Naive B cell (primary cell): ENCODE results near the gene FSTL1. TPM values are rescaled to one million over a fixed set of nuclear protein-coding genes. Genes with fewer than 3 reads are reported as not detected.
A peak's percentile ranks its signal among the peaks of the same experiment; 100 is the strongest.

Experiments used
- ATAC-seq, 2 donors: fragments of 150-1000 bp; cut with Tn5 transposase; 2 replicates each; pipeline ENCODE4 v1.10.0; 2021; ENCODE audit warnings: low read depth in 2 of 2, mild to moderate bottlenecking in 2 of 2, moderate library complexity in 2 of 2
- DNase-seq: peaks from one replicate; pipeline ENCODE4 v3.0.0; 2022
- H3K27ac Mint-ChIP-seq, 6 donors: one replicate each; pipeline ENCODE4 v1.8.0; 2020 to 2022; ENCODE audit warnings: mild to moderate bottlenecking in 6 of 6, mixed read lengths in 6 of 6, moderate library complexity in 5 of 6, inconsistent platforms in 2 of 6
- H3K27me3 Mint-ChIP-seq, 3 donors: one replicate each; pipeline ENCODE4 v1.8.0; 2021 to 2022; ENCODE audit warnings: mixed read lengths in 3 of 3, mild to moderate bottlenecking in 1 of 3
- H3K36me3 Mint-ChIP-seq, 2 donors: one replicate each; pipeline ENCODE4 v1.8.0; 2020 to 2022; ENCODE audit warnings: mixed read lengths in 2 of 2, inconsistent platforms in 1 of 2, mild to moderate bottlenecking in 1 of 2
- H3K4me1 Mint-ChIP-seq, 3 donors: one replicate each; pipeline ENCODE4 v1.8.0; 2020 to 2022; ENCODE audit warnings: mixed read lengths in 3 of 3, inconsistent platforms in 1 of 3, mild to moderate bottlenecking in 1 of 3, moderate library complexity in 1 of 3
- H3K4me3 Mint-ChIP-seq, 8 donors: one replicate each; pipeline ENCODE4 v1.8.0; 2020 to 2022; ENCODE audit warnings: mild to moderate bottlenecking in 8 of 8, mixed read lengths in 8 of 8, moderate library complexity in 8 of 8, inconsistent platforms in 2 of 8
- H3K9me3 Mint-ChIP-seq, 7 donors: one replicate each; pipeline ENCODE4 v1.8.0; 2020 to 2022; ENCODE audit warnings: mixed read lengths in 7 of 7, mild to moderate bottlenecking in 5 of 7, inconsistent platforms in 2 of 7, moderate library complexity in 1 of 7
- polyA plus RNA-seq, 6 donors: library from polyadenylated mRNA; unstranded; fragments of 300-500 nt; fragmentation: Illumina TruSeq; gene quantifications; one replicate each; pipeline ENCODE4 v1.2.3, GENCODE V29; 2021; ENCODE audit warnings: low read depth in 6 of 6

FSTL1 gene
- polyA plus RNA-seq, 6 donors from 2014 or later = 0.29 to 1.3 (median 0.92) TPM; not detected in 3

DNA sequence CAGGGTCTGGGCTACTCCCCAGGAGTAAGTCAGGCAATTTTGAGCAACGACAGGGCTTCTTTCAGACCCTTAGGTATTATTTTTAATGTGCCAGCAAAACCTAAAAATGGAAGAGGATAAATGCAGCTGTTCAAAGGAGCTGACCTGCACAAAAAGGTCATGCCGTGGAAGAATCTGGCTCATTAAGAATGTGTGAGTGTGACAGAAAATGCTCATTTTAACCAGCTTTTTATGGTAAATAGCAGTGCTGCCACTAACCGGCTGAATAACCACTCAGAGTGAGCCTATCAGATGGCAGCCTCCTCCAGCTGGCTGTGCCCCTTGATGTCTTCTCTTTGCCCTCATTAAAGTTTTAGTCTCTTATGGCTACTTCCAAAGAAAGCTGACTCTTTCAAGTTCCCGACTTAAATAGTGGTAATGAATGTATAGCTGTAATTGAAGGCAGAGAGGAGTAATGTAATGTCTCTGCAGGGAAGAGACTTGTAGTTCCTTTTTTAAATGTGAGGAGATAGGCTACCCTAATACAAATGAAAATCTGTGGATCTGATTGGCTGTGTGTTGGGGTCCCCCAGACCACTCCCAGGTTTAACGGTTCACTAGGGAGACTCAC, 9.5 kb upstream of the FSTL1 start:
- no peak overlapping the region for H3K27ac Mint-ChIP-seq
- no peak overlapping the region for H3K4me3 Mint-ChIP-seq

DNA sequence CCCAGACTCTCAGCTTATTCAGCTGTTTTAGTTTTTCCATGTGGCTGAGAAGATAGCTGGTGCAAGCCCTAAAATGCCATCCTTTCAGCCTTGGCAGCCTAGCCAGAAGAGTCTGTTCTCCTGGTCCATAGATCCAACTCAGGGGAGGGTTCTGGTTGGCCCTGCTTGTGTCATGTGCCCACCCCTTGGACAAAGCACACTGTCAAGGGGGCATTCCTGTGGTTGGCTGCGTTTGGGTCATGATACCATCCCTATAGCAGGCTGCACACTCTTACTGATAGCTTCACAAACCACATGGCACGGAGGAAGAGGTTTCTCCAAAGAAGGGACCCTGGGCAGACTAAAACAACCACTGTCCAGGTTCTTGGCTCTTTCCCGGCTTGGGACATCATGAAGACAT, 8.4 kb upstream of the FSTL1 start:
- Mint-ChIP-seq H3K27me3 (peaks cover 5 to 32% (median 6%) of the 10 kb centered on the region in 3 donors), H3K4me3 (no peak overlapping the region), H3K4me1 (no peaks in the 10 kb centered on the region), H3K36me3 (no peaks in the 10 kb centered on the region), H3K9me3 (peaks cover 0 to 6% (median 2%) of the 10 kb centered on the region in 7 donors), H3K27ac (peak overlapping the region in 1 of 6 donors; percentile 13)
- no peak for ATAC-seq
- DNase-seq = no peak

More for the DNA sequence above, 9.5 kb upstream of the FSTL1 start:
- no peaks in the 10 kb centered on the region for H3K4me1 Mint-ChIP-seq
- DNase-seq = no peak
- peaks cover 0 to 4% (median 0%) of the 10 kb centered on the region in 7 donors for H3K9me3 Mint-ChIP-seq
- peaks cover 5 to 29% (median 6%) of the 10 kb centered on the region in 3 donors for H3K27me3 Mint-ChIP-seq
- no peak for ATAC-seq
- no peaks in the 10 kb centered on the region for H3K36me3 Mint-ChIP-seq

DNA sequence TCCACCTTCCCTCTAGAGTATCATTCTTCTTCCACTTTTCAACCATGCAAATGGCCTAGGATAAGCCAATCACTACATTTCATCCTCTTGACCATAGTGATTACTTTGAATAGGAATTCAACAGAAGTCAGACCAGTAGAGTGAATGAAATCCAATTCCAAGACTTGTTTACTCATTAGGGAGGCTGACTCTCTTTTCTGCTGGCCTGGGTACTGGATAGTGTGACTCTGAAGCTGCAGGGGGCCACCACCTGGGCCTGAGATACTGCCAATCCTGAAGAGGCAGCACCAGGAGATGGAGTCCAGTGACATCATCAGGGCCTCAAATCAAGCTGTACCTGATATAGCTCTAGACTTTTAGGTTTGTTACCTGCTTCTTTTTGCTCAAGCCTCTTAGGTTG, 7.0 kb upstream of the FSTL1 start:
- H3K27me3 Mint-ChIP-seq = peaks cover 7 to 36% (median 10%) of the 10 kb centered on the region in 3 donors
- DNase-seq (no peak), ATAC-seq (no peak)
- H3K4me3 Mint-ChIP-seq = no peak overlapping the region
- no peaks in the 10 kb centered on the region for H3K4me1 Mint-ChIP-seq
- H3K9me3 Mint-ChIP-seq = peaks cover 4 to 11% (median 6%) of the 10 kb centered on the region in 7 donors
- no peak overlapping the region for H3K27ac Mint-ChIP-seq
- no peaks in the 10 kb centered on the region for H3K36me3 Mint-ChIP-seq

DNA sequence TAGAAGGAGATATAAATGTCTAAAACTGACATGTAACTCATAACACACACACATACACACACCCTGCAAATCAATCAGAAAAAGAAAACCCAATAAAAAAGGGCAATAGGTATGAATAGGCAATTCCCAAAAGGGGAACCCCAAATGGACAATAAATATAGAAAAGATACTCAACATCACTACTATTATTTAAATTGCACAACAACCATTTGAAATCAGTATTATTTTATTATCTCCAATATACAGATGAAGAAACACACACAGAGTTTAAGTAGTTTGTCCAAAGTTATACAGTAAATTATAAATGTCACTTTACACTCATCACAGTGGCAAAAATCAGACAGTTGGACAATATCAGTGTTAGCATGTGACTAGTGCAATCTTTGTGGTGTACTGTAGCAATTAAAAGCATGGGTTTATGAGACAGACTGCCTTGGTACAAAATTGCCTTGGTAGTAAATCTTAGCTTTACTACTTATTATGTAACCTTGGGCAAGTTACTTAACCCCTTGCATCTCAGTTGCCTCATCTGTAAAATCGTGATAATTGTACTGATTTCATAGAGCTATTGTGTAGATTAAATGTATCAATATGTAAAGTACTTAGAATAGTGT, 3.4 kb upstream of the FSTL1 start:
- Mint-ChIP-seq H3K27me3 (peaks cover 28 to 43% (median 36%) of the 10 kb centered on the region in 3 donors), H3K27ac (no peak overlapping the region), H3K4me3 (no peak overlapping the region), H3K9me3 (peaks cover 4 to 11% (median 6%) of the 10 kb centered on the region in 7 donors), H3K36me3 (peaks cover 0 to 10% of the 10 kb centered on the region in 2 donors), H3K4me1 (peaks cover 9 to 14% (median 11%) of the 10 kb centered on the region in 3 donors)
- ATAC-seq (no peak), DNase-seq (no peak)

DNA sequence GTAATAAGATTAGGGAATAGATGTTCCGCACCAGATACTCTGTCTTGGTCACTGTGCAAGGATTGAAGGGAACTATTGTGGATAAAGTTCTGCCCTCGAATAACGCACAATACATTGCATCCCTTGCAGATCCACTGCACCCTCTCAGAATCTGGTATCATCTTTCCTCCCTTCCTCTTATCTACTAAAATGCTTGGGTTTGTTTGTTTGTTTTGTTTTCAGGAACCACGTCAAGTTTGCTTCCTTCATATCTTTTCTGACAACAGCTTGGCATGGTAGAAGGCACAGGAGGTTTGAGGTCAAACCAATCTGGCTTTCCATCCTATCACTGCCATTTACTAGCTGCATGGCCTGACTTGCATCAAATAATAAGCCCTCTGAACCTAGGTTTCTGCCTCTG, 2.0 kb upstream of the FSTL1 start:
- Mint-ChIP-seq H3K27me3 (peaks cover 31 to 43% (median 34%) of the 10 kb centered on the region in 3 donors), H3K27ac (no peak overlapping the region), H3K4me1 (peaks cover 9 to 14% (median 11%) of the 10 kb centered on the region in 3 donors), H3K4me3 (peak overlapping the region in 3 of 8 donors; percentile 28 to 49 (median 31)), H3K9me3 (peaks cover 0 to 11% (median 5%) of the 10 kb centered on the region in 7 donors), H3K36me3 (peaks cover 0 to 10% of the 10 kb centered on the region in 2 donors)
- DNase-seq = no peak
- no peak for ATAC-seq

DNA sequence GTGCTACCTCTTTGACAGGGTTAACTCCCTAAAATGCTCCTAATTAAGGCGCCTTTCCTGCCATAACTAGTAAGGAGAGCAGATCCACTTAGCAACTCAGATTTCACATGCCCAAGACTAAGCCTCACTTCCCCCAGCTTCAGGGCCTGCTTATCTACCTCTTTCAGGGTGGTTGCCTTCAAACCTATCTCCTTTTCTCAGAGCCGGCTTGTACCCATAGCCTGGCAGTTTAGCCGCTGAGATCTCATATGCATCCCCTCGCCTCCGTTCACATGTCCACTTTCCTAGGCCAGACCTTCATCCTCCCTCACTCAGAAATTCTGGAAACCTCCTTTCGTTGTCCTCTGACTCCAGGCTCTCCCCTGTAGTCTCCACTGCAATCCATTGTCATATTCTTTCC, 1.0 kb upstream of the FSTL1 start:
- Mint-ChIP-seq H3K36me3 (peaks cover 0 to 10% of the 10 kb centered on the region in 2 donors), H3K27ac (peak overlapping the region in 2 of 6 donors; percentile 23 to 37), H3K9me3 (peaks cover 0 to 11% (median 4%) of the 10 kb centered on the region in 7 donors), H3K27me3 (peaks cover 37 to 46% (median 42%) of the 10 kb centered on the region in 3 donors), H3K4me1 (peaks cover 9 to 14% (median 11%) of the 10 kb centered on the region in 3 donors), H3K4me3 (peak overlapping the region; percentile 29 to 92 (median 75))
- DNase-seq (no peak), ATAC-seq (no peak)

DNA sequence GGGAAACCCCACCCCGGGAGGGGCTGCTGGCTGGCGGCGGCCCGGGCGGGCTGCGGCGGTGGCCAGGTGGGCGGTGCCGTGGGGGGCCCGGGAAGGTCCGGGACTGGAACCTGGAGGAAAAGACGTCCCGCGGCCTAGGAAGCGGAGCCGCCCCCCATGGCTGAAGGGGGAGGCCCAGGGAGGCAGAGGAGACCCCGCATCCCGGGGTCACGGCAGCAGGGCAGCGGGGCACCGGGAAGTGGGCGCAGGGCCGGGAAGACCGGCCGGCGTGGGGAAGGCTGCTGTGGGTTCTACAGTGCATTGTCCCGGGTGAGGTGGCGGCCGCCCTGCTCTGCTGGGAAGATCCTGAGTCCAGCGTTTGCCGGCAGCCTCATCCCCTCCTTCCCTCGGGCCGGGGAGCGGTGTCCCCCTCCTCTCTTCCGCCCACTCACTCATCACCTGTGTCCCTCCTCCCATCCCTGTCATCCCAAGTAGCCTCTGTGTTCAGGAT, 525 bp upstream of the FSTL1 start:
- ATAC-seq (no peak), DNase-seq (no peak)
- peak overlapping the region; percentile 29 to 92 (median 76) for H3K4me3 Mint-ChIP-seq
- peak overlapping the region in 2 of 6 donors; percentile 23 to 37 for H3K27ac Mint-ChIP-seq
- peaks cover 0 to 10% of the 10 kb centered on the region in 2 donors for H3K36me3 Mint-ChIP-seq
- H3K27me3 Mint-ChIP-seq = peaks cover 40 to 51% (median 44%) of the 10 kb centered on the region in 3 donors
- H3K9me3 Mint-ChIP-seq = peaks cover 0 to 11% (median 4%) of the 10 kb centered on the region in 7 donors
- peaks cover 9 to 14% (median 11%) of the 10 kb centered on the region in 3 donors for H3K4me1 Mint-ChIP-seq

DNA sequence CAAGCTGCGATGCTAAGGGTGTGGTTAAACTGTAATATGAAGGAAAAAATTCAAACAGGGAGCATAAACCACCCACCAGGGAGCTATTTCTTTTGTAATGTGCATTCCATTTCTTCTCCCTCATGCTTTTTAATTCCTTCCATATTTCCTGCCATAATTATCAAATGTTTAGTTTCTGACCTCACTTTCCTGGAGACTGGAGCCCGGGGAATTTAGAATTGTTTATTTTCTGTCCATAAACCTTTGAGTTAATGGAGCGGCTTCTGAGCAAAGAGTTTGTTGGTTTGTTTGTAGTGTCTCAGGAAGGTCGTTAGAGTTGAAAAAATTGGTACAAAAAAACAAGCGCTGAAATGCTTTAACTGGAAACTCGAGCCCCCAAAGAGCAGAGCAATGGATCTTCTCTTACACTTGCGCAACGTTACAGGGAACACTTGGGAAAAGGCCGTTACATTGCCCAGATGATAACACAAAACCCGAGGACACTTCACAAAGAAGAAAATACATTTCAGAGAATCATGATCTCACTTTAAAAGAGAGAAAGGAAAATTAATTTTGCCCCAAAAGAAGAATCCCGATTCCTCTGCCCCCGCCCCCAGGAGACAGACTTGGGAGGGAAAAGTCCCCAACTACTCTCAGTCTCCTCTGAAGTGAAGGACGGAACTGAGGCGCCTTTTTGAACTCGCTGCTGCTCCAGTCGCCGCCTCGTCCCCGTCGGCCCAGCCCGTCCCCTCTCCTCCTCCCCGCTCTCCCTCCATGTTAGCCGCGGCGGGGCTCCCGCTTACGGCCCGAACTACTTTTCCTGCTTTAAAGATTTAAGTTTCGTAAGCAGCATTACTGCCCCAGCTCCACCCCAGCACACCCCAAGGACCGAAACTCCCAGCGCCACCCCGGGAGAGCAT, 842 bp downstream of the FSTL1 start:
- H3K9me3 Mint-ChIP-seq = peaks cover 0 to 11% (median 4%) of the 10 kb centered on the region in 7 donors
- H3K4me1 Mint-ChIP-seq = peaks cover 9 to 14% (median 11%) of the 10 kb centered on the region in 3 donors
- H3K27ac Mint-ChIP-seq = peak overlapping the region in 3 of 6 donors; percentile 50 to 64 (median 62)
- H3K27me3 Mint-ChIP-seq = peaks cover 40 to 50% (median 44%) of the 10 kb centered on the region in 3 donors
- ATAC-seq (peak; percentile 18 to 28), DNase-seq (no peak)
- peak overlapping the region; percentile 73 to 92 (median 86) for H3K4me3 Mint-ChIP-seq
- peaks cover 0 to 10% of the 10 kb centered on the region in 2 donors for H3K36me3 Mint-ChIP-seq

DNA sequence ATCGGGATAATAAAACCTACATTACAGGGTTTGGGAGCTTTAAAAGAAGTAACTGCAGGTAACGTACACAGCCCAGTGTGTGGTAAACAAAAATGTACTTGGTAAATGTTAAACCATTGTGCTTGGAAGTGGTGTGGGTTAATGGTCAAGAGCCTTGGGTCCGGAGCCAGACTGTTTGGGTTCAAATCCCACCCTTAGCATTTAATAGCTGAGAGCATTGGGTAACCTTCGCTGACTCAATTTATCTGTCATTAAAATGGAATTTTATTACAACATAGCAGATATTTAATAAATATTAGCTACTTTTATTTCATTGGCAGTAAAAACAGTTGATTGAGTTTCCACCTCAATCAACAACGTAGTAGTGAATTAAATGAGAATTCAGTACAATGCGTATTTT, 1.5 kb downstream of the FSTL1 start:
- peaks cover 40 to 50% (median 44%) of the 10 kb centered on the region in 3 donors for H3K27me3 Mint-ChIP-seq
- no peak for DNase-seq
- no peak overlapping the region for H3K27ac Mint-ChIP-seq
- H3K36me3 Mint-ChIP-seq = peaks cover 0 to 10% of the 10 kb centered on the region in 2 donors
- peaks cover 9 to 14% (median 11%) of the 10 kb centered on the region in 3 donors for H3K4me1 Mint-ChIP-seq
- peaks cover 0 to 6% (median 4%) of the 10 kb centered on the region in 7 donors for H3K9me3 Mint-ChIP-seq
- ATAC-seq = no peak
- H3K4me3 Mint-ChIP-seq = peak overlapping the region in 4 of 8 donors; percentile 73 to 91 (median 78)

DNA sequence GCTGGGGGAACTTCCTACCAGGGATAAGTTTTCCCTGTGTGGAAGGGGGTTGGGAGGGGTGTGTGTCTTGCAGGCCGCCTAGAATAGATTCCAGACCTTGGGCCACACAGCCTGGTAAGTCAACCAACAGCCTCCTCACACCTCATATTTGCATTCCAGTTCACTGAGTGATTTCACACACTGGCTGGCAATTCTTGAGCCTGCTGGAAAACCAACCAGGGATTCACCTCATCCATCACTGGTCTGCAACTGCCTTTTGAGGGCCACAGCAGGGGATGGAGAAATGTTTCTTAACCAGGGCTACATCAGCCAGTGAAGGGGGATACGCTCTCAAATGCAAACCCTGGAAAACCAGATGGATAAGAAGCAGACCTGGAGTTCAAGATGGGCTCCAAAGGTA, 2.0 kb downstream of the FSTL1 start:
- peaks cover 0 to 2% (median under 1%) of the 10 kb centered on the region in 7 donors for H3K9me3 Mint-ChIP-seq
- no peak overlapping the region for H3K4me3 Mint-ChIP-seq
- no peak overlapping the region for H3K27ac Mint-ChIP-seq
- peaks cover 40 to 50% (median 44%) of the 10 kb centered on the region in 3 donors for H3K27me3 Mint-ChIP-seq
- H3K36me3 Mint-ChIP-seq = peaks cover 0 to 10% of the 10 kb centered on the region in 2 donors
- ATAC-seq (no peak), DNase-seq (no peak)
- peaks cover 9 to 14% (median 11%) of the 10 kb centered on the region in 3 donors for H3K4me1 Mint-ChIP-seq

DNA sequence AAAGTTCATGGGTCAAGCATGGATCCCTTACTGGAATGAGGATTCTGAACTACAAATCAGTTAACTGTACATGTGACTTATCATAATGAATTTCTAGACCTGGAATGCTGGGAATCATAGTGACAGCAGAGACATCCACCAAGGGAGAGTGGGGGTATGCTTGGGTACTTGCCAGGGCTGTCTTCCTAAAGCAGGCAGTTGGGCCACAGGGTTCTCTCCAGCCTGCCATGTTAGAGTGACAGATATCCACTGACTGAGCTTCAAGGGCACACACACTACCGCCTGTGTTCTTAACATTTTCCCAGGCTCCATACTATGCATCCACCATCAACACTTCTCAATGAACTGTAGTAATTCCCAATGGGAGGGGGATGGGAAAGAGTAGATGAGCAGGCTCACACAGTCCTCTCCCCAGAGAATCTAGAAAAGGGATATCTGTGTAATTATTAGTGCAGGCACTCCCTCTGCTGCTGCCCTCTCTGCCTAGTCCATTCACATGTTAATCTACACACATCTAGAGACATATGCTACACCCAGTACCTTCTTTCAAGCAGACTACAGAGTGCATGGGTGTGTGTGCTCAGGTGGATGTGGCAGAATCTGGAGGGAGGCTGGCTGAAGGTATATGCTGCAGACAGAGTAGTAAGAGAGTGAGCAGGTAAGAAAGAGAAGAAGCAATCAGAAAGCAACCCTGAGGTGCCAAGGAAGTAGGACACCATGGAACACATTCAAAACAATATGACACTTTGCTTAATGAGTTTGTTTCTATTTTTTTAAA, 3.7 kb downstream of the FSTL1 start:
- H3K27ac Mint-ChIP-seq = no peak overlapping the region
- ATAC-seq (no peak), DNase-seq (no peak)
- H3K9me3 Mint-ChIP-seq = no peaks in the 10 kb centered on the region
- peaks cover 0 to 6% of the 10 kb centered on the region in 2 donors for H3K36me3 Mint-ChIP-seq
- peaks cover 9 to 14% (median 11%) of the 10 kb centered on the region in 3 donors for H3K4me1 Mint-ChIP-seq
- no peak overlapping the region for H3K4me3 Mint-ChIP-seq
- H3K27me3 Mint-ChIP-seq = peaks cover 31 to 38% (median 33%) of the 10 kb centered on the region in 3 donors

DNA sequence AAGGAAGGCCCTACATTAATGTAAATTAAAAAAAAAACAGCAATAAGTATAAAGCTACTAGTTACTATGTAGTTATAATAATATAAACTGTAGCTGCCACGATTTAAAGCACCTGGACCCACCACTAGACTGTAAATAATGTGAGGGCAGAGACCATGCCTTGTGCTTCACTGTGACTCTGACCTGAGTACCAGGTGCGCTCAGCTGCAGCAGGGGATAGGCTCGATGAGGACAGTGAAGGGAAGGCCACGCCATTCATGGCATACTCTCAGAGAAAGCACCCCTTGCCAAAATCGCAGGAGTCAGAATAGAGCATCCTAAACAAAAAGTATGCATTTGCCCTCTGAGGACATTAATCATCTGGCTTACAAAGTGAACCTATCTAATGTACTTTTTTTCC, 5.1 kb downstream of the FSTL1 start:
- DNase-seq (no peak), ATAC-seq (no peak)
- peaks cover 4 to 9% (median 9%) of the 10 kb centered on the region in 3 donors for H3K4me1 Mint-ChIP-seq
- H3K36me3 Mint-ChIP-seq = no peaks in the 10 kb centered on the region
- no peaks in the 10 kb centered on the region for H3K9me3 Mint-ChIP-seq
- no peak overlapping the region for H3K27ac Mint-ChIP-seq
- no peak overlapping the region for H3K4me3 Mint-ChIP-seq
- H3K27me3 Mint-ChIP-seq = peaks cover 25 to 30% (median 26%) of the 10 kb centered on the region in 3 donors
